LNCaP clone FGC (cell line): ENCODE results near the gene CDC5L.

Experiments used
- DNase-seq: peaks from one replicate; pipeline ENCODE4 v3.0.0-alpha.2; 2011; ENCODE audit warnings: low read depth
- H3K4me3 ChIP-seq: 2 replicates; pipeline ENCODE4 v1.5.1; 2011; ENCODE audit warnings: mild to moderate bottlenecking, low read depth, low read length, control low read depth
- CTCF ChIP-seq: IDR thresholded peaks from 2 replicates; pipeline ENCODE4 v1.5.1; 2012; ENCODE audit warnings: mild to moderate bottlenecking; ENCODE audit not compliant: control insufficient read depth, insufficient read depth; ENCODE audit errors: extremely low read depth

The CDC5L gene

GRCh38 chr6:44411141-44411540 is 23.6 kb downstream of the CDC5L start:
- no peak overlapping the region for H3K4me3 ChIP-seq
- DNase-seq = no peak
- no peak for TF ChIP-seq CTCF

- no peak for TF ChIP-seq CTCF
- DNase-seq = no peak
- H3K4me3 ChIP-seq = no peak overlapping the region
Observed at GRCh38 chr6:44415449-44415848, 27.9 kb downstream of the CDC5L start.

- TF ChIP-seq CTCF = no peak
- H3K4me3 ChIP-seq = no peak overlapping the region
- no peak for DNase-seq
Observed at GRCh38 chr6:44415873-44416502, 28.5 kb downstream of the CDC5L start.

GRCh38 chr6:44422531-44422930 is 35.0 kb downstream of the CDC5L start:
- no peak for DNase-seq
- H3K4me3 ChIP-seq = no peak overlapping the region
- TF ChIP-seq CTCF = no peak

DNA sequence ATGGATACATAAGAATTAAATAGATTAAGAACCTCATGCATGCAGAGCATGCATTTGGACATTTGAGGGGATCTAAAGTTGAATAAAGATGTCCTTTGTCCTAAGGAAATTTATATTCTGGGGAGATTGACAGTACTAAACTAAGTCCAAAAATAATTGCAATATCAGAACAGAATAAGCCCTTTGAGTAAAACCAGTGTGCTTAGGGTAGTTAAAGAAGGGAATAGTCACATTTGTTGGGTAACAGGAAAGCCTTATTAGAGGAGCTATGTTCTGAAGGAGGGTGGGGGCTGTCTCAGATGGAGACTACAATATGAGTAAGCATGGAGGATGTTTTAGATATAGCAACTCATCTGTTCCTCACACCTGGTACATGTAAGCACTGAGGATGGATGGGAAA is 35.8 kb downstream of the CDC5L start:
- no peak for TF ChIP-seq CTCF
- DNase-seq = no peak

GRCh38 chr6:44425951-44426350 is 38.4 kb downstream of the CDC5L start:
- H3K4me3 ChIP-seq = no peak overlapping the region
- DNase-seq = no peak
- no peak for TF ChIP-seq CTCF

More for the DNA sequence above, 35.8 kb downstream of the CDC5L start:
- no peak overlapping the region for H3K4me3 ChIP-seq

DNA sequence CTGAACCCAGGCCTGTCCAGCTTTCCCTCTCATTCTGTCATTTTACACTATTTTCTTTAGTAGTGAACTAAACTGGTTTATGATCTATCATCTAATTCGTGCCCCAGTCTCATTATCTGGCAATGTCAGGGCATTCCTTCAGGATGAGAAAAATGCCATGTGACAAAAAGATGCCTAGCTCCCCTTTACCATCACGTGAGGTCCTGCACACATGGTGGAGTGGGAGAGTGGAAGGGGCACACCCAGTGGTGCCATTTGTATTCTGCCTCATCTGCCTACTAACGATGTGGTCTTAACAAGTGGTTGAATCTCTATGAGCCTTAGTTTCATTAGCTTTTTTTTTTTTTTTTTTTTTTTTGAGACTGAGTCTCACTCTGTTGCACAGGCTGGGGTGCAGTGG is 41.2 kb downstream of the CDC5L start:
- no peak for TF ChIP-seq CTCF
- no peak overlapping the region for H3K4me3 ChIP-seq
- DNase-seq = no peak
